GDM1 (cell line): ENCODE results near the gene RHOC.
A peak's percentile ranks its signal among the peaks of the same experiment; 100 is the strongest.
"Not testable (repeated sequence)": the region's sequence is repeated elsewhere in the genome, so short reads cannot be mapped to it uniquely, and the experiment has no call there.

ENCODE experiments used
- DNase-seq: peaks from one replicate; lab custom pipeline; 2025; lab: John Stamatoyannopoulos, UW

The RHOC gene

DNA sequence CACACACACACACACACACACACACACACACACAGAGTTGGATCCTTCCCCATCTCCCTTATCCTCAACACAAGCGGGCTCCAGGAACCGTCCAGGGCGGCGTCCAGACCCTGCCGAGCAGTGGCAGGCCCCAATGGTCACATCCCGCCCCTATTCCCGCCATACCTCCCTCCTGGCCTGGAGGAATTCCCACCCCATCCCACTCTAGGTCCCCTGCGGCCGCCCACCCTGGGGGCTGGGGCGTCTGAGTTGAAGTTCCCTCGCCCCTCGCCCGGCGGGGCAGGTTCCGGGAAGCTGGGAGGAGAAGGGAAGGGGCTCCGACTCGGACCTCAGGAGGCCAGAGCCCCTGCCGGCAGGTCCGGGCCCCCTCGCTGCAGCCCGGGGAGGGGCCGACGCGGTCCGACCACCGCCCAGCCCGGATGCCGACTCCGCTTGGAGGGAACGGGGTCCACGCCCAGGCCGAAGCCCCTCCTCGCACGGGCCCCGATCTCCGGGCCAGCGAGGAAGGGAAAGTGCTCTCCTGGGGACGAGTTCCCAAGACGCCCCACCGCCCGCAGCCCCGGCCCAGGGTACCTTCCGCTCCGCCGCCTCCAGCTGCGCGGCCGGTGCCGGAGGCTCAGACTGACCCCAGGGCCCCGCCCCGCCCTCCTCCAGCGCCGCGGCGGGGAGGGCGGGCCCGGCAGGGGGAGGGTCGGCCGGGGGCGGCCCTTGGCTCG lies at the start of gene RHOC:
Gene RHOC, minus strand, starts transcription at position 623 of the 716 bp plus-strand sequence. CDS start 3,328 bp downstream, outside the sequence.
- DNase-seq, result peak; percentile 66

DNA sequence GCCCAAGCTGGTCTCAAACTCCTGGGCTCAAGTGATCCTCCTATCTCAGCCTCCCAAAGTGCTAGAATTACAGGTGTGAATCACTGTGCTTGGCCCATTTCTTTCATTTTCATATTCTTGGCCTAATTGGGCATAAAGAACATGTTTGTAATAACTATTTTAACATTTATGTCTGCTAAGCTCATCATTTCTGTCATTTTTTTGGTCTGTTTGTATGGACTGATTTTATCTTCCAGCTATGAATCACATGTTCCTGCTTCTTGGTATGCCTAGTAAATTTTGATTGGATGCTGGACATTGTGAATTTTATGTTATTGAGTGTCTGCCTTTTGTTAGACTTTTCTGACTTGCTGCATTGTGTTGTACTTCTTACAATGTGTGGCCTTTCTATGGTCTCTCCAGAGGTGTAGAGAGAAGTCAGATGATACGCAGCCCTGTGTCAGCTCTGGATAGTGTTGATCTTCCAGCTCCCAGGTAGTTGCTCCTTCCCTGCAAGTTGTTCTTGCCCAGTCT lies 47.2 kb upstream of the RHOC start:
- DNase-seq, result no peak

DNA sequence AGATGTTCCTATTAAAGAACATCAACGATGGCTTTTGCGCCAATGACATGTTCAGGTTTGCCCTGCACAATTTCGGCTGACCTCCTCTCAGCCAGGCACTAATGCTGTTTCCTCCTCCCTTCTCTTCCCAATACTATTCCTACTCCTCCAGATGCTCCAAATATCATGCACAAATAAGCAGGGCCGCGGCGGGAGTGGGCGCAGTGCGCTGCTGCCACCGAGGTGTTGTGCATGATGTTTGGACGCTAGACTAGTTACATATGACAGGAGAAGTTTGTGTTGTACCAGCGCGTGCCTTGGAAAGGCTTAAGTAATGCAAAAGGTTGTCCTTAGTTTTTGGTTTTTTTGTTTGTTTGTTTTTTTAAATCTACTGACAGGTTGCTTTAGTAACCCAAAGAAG lies 41.5 kb upstream of the RHOC start:
- no peak for DNase-seq

DNA sequence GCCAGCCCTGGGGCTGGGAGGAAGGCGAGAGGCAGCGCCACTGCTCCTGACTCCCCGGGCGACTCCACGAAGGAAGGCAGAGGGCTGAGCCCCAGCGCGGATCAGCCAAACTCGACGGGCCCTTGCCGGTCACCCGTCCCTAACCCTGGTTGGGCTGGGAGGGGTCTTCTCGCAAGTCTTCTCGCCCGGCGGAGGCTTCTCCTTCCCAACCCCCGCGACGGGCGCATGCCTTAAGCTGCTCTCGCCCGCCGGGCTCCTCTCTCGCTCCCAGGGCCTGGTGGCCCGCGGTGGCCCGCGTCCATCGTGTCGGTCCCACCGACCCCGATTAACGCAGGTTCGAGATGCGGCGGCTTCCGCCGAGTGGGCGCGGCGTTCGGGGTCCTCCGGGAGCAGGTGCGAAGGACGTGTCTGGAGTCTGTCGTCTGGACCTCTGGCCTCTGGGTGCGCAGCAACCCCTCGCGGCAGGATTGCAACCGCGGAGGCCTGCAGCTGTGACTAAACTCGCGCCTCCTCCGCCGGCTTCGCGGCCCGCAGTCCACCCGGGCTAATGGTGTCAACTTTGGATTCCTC lies 37.2 kb upstream of the RHOC start:
- DNase-seq, result no peak

DNA sequence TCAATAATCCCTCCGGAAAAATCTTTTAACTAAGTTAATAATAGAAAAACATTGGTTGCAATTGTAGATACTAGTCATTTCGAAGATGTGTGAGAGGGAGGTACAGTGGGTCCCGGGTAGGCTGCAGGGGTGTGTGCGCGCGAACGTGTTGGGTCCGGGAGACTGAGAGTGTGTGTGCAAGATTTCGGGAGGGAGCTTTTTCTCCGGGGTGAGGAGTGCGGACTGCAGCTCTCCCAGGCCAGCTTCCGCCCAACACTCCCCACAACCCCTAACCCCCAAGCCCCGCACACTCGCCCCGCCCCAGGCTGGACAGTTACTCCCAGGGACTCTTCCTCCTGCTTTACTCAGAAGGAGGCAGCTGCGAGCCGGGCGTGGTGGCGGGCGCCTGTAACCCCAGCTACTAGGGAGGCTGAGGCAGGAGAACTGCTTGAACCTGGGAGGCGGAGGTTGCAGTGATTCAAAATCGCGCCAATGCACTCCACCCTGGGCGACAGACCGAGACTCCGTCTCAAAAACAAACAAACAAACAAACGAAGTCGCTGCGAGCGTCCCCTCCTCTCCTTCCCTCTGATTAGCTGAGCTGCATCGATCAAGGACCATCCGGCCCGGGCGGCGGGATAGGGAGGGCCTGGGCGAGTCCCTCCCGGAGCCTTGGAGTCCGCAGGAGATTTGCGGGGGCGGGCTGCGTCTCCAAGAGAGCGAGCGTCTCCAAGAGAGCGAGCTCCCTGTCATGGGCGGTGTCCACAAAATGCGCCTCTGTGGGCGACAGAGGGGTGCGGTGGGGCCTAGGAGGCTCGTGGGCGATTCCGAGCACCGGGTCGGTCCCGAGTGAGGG lies 36.5 kb upstream of the RHOC start:
- no peak for DNase-seq

DNA sequence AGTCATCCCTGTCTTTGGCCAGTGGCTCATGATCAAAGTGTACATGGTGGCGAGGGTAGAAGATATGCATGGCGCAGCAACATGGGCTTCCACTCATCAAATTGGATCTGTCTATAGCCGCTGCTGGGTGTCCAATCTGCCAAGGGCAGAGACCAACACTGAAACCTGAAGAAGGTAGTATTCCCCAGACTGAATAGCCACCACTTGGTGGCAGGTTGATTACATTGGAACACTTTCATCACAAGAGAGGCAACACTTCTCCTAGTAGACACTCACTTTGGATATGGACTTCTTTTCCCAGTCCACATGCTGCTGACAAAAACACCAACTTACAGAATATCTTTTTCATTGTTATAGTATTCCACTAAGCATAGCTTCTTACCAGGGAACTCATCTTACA lies 30.6 kb upstream of the RHOC start:
- no peak for DNase-seq

DNA sequence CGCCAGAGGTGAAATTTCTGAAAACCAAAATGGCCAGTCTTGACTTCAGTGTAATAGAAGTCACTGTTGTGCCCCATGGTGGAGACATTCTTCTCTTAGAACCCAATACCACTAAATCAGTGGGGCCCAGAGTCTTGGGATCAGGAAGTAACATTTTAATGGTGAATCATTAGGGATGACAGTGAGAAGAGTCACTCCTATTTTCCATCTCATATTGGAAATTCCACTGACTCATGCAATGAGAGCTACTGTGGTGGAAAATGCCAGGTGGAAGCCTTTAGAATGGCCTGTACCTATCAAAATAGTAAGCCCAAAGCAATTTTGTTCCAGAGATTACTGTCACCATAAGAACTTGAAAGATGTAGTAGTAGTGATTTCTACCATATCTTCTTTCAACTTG lies 28.8 kb upstream of the RHOC start:
- no peak for DNase-seq

DNA sequence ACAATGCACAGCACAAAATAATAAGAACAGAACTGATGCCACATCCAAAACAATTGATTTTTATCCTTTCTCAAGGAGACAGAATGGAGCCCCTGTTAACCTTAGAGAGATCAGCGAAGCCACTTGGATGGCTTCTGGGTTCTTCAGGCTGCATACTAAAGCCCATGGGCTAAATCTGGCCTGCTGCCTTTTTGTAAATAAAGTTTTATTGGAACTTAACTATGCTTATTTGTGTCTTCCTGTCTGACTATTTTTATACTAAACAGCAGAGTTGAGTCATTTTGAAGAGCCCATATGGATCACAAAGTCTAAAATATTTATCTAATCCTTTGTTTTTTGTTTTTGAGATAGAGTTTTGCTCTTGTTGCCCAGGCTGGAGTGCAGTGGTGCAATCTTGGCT lies 24.5 kb upstream of the RHOC start:
- no peak for DNase-seq

DNA sequence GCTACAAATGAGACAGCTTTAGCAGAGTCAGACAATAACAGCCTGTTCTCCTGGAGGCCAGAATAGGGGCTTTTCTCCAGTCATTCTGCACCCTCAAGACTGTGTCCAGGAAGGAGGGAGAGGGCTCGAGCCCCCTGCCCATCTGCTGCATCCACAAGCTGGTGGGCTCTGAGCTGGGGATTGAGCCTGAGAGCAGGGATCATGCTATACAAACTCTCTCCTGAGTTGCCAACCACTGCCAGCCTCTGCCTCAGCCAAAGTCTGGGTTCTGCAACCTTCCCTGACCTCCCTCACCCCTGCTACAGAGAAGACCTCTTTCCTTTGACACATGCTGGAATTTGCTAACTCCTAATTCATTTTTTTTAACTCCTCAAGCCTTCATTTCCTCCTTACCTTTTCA lies 23.0 kb upstream of the RHOC start:
- no peak for DNase-seq

DNA sequence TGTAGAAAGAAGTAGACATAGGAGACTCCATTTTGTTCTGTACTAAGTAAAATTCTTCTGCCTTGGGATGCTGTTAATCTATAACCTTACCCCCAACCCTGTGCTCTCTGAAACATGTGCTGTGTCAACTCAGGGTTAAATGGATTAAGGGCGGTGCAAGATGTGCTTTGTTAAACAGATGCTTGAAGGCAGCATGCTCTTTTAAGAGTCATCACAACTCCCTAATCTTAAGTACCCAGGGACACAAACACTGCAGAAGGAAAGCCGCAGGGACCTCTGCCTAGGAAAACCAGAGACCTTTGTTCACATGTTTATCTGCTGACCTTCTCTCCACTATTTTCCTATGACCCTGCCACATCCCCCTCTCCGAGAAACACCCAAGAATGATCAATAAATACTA lies 22.1 kb upstream of the RHOC start:
- DNase-seq, result not testable (repeated sequence)

DNA sequence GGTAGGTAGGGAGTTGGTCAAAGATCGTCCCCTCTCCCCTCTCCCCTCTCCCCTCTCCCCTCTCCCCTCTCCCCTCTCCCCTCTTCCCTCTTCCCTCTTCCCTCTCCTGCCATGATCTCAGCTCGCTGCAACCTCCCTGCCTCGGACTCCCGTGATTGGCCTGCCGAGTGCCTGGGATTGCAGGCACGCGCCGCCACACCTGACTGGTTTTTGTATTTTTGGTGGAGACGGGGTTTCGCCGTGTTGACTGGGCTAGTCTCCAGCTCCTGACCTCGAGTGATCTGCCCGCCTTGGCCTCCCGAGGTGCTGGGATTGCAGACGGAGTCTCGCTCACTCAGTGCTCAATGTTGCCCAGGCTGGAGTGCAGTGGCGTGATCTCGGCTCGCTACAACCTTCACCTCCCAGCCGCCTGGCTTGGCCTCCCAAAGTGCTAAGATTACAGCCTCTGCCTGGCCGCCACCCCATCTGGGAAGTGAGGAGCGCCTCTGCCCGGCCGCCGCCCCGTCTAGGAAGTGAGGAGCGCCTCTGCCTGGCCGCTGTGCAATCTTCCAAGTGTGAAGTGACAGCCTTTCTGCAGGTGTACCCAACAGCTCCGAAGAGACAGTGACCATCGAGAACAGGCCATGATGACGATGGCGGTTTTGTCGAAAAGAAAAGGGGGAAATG lies 21.5 kb upstream of the RHOC start:
- DNase-seq, result not testable (repeated sequence)

DNA sequence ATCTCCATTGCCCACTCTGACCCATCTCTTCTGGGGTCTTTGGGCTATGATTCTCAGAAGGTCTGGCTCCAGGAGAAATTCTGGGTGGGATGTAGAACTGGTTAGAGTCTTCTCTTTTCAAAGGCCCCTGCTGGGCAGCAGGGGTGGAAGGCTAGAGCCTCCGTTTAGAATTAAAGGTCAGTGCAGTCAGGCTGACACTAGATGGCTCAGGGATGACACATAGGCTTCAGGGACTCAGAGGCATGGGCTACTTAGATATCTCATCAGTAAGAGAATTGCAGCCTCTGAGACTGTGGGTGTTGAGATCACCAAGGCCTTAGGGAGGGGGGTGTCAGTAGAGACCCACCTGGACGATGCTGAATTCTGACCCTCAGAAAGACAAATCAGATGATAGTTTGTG lies 20.8 kb upstream of the RHOC start:
- no peak for DNase-seq

DNA sequence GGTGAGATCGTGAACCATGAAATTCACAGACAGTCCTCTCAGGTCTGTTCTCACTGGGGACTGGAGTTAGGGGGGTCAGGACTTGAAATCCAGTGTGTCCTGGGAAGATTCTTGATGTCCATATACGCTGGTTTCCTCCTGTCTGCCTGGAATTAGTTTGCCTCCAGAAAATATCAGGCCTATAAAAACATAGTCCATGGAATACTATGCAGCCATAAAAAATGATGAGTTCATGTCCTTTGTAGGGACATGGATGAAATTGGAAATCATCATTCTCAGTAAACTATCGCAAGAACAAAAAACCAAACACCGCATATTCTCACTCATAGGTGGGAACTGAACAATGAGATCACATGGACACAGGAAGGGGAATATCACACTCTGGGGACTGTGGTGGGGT lies 17.3 kb upstream of the RHOC start:
- DNase-seq, result not testable (repeated sequence)

DNA sequence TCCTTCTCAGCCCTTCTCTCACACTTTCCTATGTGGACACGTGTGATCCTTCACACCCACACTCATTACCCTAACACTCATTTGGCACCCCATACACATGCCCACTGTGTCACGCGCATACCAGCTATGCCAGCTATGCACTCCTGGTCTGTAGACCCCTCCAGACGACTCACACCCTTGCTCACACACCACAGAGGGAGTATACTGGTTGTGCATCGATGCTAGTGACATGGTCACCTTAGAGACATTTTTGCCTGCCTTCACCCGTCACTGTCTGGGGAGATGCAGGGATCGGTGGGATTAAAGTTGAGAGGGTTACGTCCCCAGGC lies 16.5 kb upstream of the RHOC start:
- DNase-seq, result no peak

DNA sequence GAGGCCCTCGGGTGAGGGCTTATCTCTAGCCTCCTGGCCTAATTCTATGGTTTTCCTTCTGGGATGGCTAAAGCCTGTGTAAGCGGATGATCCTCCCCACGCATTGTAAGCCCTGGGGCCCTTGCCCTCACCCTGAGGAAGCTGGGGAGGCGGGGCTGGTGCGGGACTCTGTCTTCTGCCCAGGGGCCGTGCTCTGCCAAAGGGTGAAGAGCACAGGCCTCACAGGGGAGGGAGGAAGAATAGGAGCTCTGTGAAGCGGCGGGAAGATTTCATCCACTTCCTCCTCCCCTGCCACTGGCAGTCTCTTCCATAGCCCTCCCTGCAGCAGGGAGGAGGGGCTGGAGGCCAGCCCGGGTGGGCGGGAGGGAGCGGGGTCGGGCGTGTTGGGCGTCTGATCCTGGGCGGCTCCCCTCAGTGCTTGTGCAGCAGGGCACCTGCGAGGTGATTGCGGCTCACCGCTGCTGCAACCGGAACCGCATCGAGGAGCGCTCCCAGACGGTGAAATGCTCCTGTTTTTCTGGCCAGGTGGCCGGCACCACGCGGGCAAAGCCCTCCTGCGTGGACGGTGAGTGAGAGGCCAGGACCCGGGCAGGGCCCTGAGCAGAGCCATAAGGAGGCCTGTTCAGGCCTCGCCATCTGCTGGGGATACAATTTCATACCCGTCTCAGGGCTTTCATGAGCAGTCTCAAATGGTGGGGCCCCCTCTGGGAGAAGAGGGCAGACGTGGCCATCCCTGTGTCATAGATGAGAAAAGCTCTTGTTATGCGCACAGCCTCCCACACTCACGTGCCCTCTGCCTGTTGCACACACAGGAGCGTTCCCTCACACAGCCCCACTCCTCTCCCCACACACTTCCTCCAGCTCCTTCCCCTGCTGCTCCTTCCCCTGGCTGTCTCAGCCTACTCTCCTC lies 15.9 kb upstream of the RHOC start:
- peak; percentile 29 for DNase-seq

DNA sequence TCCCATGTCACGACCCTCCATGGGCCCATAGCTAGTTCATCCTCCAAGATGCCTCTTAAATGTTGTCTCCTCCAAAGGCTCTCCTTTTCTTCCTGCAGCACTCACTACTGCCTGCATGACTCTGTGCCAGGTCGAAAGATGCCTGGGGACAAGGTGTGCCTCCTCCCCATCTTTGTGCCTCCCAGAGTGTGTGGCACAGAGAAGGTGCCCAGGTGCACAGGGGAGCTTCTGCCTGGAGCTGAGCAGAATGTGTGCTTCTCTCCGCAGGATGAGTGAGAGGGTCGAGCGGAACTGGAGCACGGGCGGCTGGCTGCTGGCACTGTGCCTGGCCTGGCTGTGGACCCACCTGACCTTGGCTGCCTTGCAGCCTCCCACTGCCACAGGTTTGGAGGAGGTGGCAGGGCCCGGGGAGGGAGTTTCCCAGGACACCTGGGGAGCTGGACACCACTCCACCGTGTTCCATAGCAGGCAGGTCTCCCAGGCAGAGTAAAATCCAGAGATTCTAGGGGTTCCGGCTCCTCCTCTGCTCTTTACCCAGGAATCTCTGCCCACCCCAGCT lies 15.1 kb upstream of the RHOC start:
- no peak for DNase-seq

DNA sequence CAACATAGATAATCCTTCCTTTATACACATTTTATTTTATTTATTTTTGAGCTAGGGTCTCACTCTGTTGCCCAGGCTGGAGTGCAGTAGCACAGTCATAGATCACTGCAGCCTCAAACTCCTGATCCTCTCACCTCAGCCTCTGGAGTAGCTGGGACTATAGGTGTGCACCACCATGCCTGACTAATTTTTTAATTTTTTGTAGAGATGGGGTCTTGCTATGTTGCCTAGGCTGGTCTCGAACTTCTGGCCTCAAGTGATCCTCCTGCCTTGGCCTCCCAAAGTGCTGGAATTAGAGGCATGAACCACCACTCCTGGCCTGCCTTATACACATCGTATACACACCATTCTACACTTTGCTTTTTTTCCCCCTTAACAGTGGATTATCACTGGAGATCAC lies 14.4 kb upstream of the RHOC start:
- DNase-seq, result not testable (repeated sequence)

DNA sequence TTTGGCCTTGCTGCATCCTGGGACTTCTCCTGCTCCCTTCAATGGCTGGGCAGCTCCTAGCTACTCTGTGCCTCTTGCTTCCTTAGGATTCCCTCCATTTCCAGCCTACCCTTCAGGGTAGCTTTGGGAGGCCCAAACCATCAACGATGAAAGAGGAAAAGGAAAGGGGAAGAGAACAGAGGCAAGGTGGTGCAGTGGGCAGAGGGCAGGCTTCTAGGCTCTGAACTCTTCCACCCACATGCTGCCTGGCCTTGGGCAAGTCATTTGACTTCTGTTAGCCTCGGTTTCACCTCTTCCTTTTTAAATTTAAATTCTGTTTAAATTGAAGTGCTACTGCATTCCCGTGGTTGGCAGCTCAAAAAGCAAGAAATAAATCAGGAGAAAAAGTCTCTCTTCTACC lies 13.9 kb upstream of the RHOC start:
- DNase-seq, result no peak

DNA sequence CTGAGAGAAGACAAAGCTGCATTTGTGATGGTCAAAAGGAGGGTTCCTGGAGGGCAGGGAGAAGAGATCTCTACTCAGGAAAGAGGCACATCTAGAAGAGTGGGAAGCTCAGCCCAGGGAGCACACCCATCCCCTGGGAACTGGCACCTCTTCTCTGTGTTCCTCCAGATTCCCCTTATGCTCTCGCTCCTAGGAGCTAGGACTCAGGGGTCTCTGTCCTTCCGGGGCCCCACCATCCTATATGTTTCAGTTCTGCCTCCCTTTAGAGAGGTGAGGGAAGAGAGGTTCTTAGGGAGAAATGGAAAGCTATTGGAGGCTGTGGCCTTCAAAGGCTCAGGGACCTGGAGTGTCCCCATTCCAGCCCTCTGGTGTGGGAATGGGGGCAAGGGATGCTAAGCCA lies 12.8 kb upstream of the RHOC start:
- no peak for DNase-seq

DNA sequence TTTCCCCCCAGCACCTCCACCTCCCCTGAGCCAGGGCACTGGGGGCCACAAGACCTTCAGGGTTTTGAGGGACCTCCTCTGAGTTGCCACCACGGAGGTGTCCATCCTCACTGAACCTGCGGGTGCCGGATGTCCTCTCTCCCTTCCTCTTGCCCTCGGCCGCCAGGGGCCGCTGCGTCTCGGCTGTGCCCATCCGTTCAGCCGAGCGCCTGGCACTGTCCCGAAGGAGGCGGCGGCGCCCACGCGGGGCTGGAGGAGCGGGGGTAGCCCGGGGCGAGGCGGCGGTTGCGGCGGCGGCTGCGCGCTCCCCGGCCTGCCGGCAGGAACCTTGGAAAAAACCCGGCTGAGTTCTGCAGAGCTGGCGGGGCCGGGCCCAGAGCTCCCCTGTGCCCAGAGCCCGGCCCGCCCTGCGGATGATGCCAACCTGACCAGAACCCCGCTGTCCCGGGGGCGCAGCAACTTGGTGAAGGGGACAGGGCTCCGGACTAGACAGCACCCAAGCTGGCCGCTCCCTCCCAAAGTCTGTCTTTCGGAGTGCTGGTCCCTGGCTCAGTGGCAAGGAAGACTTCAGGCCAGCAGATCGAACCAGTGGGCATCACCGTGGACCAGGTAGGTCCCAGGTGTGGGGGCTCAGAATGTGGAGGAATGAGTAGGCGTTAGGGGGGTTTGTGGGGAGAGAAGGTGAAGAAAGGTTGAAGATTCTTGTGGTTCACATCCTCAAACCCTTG lies 11.9 kb upstream of the RHOC start:
- peak; percentile 55 for DNase-seq
